H9 (cell line): ENCODE data around the gene ADISSP. TPM values are rescaled to one million over a fixed set of nuclear protein-coding genes. Genes with fewer than 3 reads are reported as not detected.
A peak's percentile ranks its signal among the peaks of the same experiment; 100 is the strongest.

Source experiments
- DNase-seq: peaks from one replicate; pipeline ENCODE4 v3.0.0-alpha.2; 2017
- H2AFZ ChIP-seq: one replicate; pipeline ENCODE4 v1.6.1; 2013; ENCODE audit warnings: mild to moderate bottlenecking, low read length, control low read depth, moderate library complexity
- H2AK5ac ChIP-seq: 2 replicates; pipeline ENCODE4 v1.6.1; 2013; ENCODE audit warnings: low read length, control low read depth, mixed read lengths; ENCODE audit not compliant: insufficient read length
- H2BK120ac ChIP-seq: one replicate; pipeline ENCODE4 v1.6.1; 2013; ENCODE audit warnings: low read depth, mild to moderate bottlenecking, low read length, control low read depth, inconsistent platforms; ENCODE audit not compliant: poor library complexity, severe bottlenecking
- H2BK12ac ChIP-seq: 2 replicates; pipeline ENCODE4 v1.6.1; 2013; ENCODE audit warnings: low read length, control low read depth, mixed read lengths, low read depth; ENCODE audit not compliant: insufficient read length
- H2BK15ac ChIP-seq: 2 replicates; pipeline ENCODE4 v1.6.1; 2013; ENCODE audit warnings: low read depth, low read length, control low read depth
- H2BK20ac ChIP-seq: one replicate; pipeline ENCODE4 v1.6.1; 2013; ENCODE audit warnings: low read depth, mild to moderate bottlenecking, low read length, control low read depth, inconsistent platforms; ENCODE audit not compliant: poor library complexity, severe bottlenecking
- H2BK5ac ChIP-seq: 2 replicates; pipeline ENCODE4 v1.6.1; 2013; ENCODE audit warnings: low read length, control low read depth, mixed read lengths; ENCODE audit not compliant: insufficient read length
- H3K14ac ChIP-seq: 2 replicates; pipeline ENCODE4 v1.6.1; 2013; ENCODE audit warnings: low read length, control low read depth; ENCODE audit not compliant: insufficient read depth
- H3K18ac ChIP-seq: 2 replicates; pipeline ENCODE4 v1.6.1; 2013; ENCODE audit warnings: low read depth, mild to moderate bottlenecking, mixed read lengths, low read length, control low read depth; ENCODE audit not compliant: insufficient read length
- H3K23ac ChIP-seq: 2 replicates; pipeline ENCODE4 v1.6.1; 2013; ENCODE audit warnings: low read length, control low read depth, mixed read lengths, low read depth; ENCODE audit not compliant: insufficient read length
- H3K23me2 ChIP-seq: 2 replicates; pipeline ENCODE4 v1.6.1; 2013; ENCODE audit warnings: low read depth, mild to moderate bottlenecking, mixed read lengths, low read length, control low read depth; ENCODE audit not compliant: insufficient read length, poor library complexity, severe bottlenecking
- H3K27ac ChIP-seq: 2 replicates; pipeline ENCODE4 v1.5.1; 2013; ENCODE audit warnings: low read length, control low read depth, mixed read lengths, low read depth; ENCODE audit not compliant: insufficient read length
- H3K27me3 ChIP-seq: 2 replicates; pipeline ENCODE4 v1.6.1; 2013; ENCODE audit warnings: low read length, control low read depth, inconsistent platforms; ENCODE audit not compliant: insufficient read depth
- H3K4ac ChIP-seq: 2 replicates; pipeline ENCODE4 v1.6.1; 2013; ENCODE audit warnings: low read depth, mild to moderate bottlenecking, control low read depth, inconsistent platforms, low read length, moderate library complexity
- H3K4me1 ChIP-seq: 2 replicates; pipeline ENCODE4 v1.6.1; 2013; ENCODE audit warnings: low read length, control low read depth, inconsistent platforms; ENCODE audit not compliant: insufficient read depth
- H3K4me2 ChIP-seq: 2 replicates; pipeline ENCODE4 v1.6.1; 2013; ENCODE audit warnings: low read length, control low read depth, mixed read lengths; ENCODE audit not compliant: insufficient read length, insufficient read depth
- H3K56ac ChIP-seq: 2 replicates; pipeline ENCODE4 v1.6.1; 2013; ENCODE audit warnings: low read depth, mild to moderate bottlenecking, mixed read lengths, low read length, control low read depth; ENCODE audit not compliant: insufficient read length
- H3K79me1 ChIP-seq: 2 replicates; pipeline ENCODE4 v1.6.1; 2013; ENCODE audit warnings: low read depth, mild to moderate bottlenecking, moderate library complexity, low read length, control low read depth, inconsistent platforms; ENCODE audit not compliant: insufficient read depth, poor library complexity, severe bottlenecking
- H3K79me2 ChIP-seq: 2 replicates; pipeline ENCODE4 v1.6.1; 2013; ENCODE audit warnings: low read length, control low read depth, inconsistent platforms; ENCODE audit not compliant: insufficient read depth
- H3K9ac ChIP-seq: 2 replicates; pipeline ENCODE4 v1.6.1; 2013; ENCODE audit warnings: low read length, control low read depth, mixed read lengths; ENCODE audit not compliant: insufficient read length; ENCODE audit errors: extremely low read depth
- H3K9me3 ChIP-seq: one replicate; pipeline ENCODE4 v1.6.1; 2013; ENCODE audit warnings: low read depth, low read length, inconsistent platforms; ENCODE audit not compliant: control insufficient read depth
- H3T11ph ChIP-seq: one replicate; pipeline ENCODE4 v1.6.1; 2013; ENCODE audit warnings: mild to moderate bottlenecking, low read length, control low read depth, inconsistent platforms
- H4K20me1 ChIP-seq: one replicate; pipeline ENCODE4 v1.6.1; 2013; ENCODE audit not compliant: control insufficient read depth, insufficient read length, insufficient read depth
- H4K5ac ChIP-seq: 2 replicates; pipeline ENCODE4 v1.6.1; 2013; ENCODE audit warnings: low read depth, mild to moderate bottlenecking, mixed read lengths, low read length, control low read depth; ENCODE audit not compliant: insufficient read length
- H4K8ac ChIP-seq: replicated peaks from 2 replicates; pipeline ENCODE4 v1.6.1; 2013; ENCODE audit warnings: low read length, control low read depth, mixed read lengths, low read depth; ENCODE audit not compliant: insufficient read length
- H4K91ac ChIP-seq: 2 replicates; pipeline ENCODE4 v1.6.1; 2013; ENCODE audit warnings: low read depth, mild to moderate bottlenecking, moderate library complexity, mixed read lengths, low read length, control low read depth; ENCODE audit not compliant: insufficient read length
- H3K27ac Mint-ChIP-seq, 3 experiments: 2 replicates in 2 of 3; 3 replicates in 1 of 3; pipeline ENCODE4 v1.8.0; 2020 to 2021; ENCODE audit warnings: mixed read lengths in 3 of 3, mild to moderate bottlenecking in 1 of 3, moderate library complexity in 1 of 3
- H3K27me3 Mint-ChIP-seq: 2 replicates; pipeline ENCODE4 v1.8.0; 2021; ENCODE audit warnings: low read depth, mild to moderate bottlenecking, moderate library complexity, mixed read lengths
- H3K36me3 Mint-ChIP-seq, 3 experiments: 2 replicates in 2 of 3; 3 replicates in 1 of 3; pipeline ENCODE4 v1.8.0; 2020 to 2021; ENCODE audit warnings: low read depth in 3 of 3, mixed read lengths in 3 of 3; ENCODE audit not compliant: insufficient read depth in 1 of 3
- H3K4me1 Mint-ChIP-seq, 2 experiments: 2 replicates each; pipeline ENCODE4 v1.8.0; 2020; ENCODE audit warnings: mixed read lengths in 2 of 2
- H3K4me3 Mint-ChIP-seq, 2 experiments: 2 replicates in 1 of 2; 3 replicates in 1 of 2; pipeline ENCODE4 v1.8.0; 2020 to 2021; ENCODE audit warnings: mild to moderate bottlenecking in 2 of 2, mixed read lengths in 2 of 2, moderate library complexity in 1 of 2
- H3K9me3 Mint-ChIP-seq, 2 experiments: 2 replicates in 1 of 2; 3 replicates in 1 of 2; pipeline ENCODE4 v1.8.0; 2020; ENCODE audit warnings: mild to moderate bottlenecking in 2 of 2, mixed read lengths in 2 of 2, moderate library complexity in 1 of 2
- WGBS: extraction: QIAGEN DNeasy Blood & Tissue Kit; methylation state at CpG from one replicate; pipeline ENCODE4 v1.1.7; 2013; ENCODE audit warnings: missing lambda C conversion rate, low lambda C conversion rate, mixed read lengths; ENCODE audit not compliant: insufficient read length; ENCODE audit errors: extremely low coverage; 5-methylcytosine and 5-hydroxymethylcytosine counted together
- total RNA-seq: library from RNA; stranded (reverse); gene quantifications from 2 replicates; pipeline ENCODE4 v1.2.1, GENCODE V29; 2021
- TF ChIP-seq, protein P1 (sequence below): fragments of 200-600 bp; sonication (generic); conservative IDR thresholded peaks from 3 replicates; pipeline ENCODE4 v1.8.0; 2021; ENCODE audit warnings: antibody characterized with exemption, mild to moderate bottlenecking

Gene ADISSP
- total RNA-seq, 1 experiment from 2014 or later, result 80.9 TPM

DNA sequence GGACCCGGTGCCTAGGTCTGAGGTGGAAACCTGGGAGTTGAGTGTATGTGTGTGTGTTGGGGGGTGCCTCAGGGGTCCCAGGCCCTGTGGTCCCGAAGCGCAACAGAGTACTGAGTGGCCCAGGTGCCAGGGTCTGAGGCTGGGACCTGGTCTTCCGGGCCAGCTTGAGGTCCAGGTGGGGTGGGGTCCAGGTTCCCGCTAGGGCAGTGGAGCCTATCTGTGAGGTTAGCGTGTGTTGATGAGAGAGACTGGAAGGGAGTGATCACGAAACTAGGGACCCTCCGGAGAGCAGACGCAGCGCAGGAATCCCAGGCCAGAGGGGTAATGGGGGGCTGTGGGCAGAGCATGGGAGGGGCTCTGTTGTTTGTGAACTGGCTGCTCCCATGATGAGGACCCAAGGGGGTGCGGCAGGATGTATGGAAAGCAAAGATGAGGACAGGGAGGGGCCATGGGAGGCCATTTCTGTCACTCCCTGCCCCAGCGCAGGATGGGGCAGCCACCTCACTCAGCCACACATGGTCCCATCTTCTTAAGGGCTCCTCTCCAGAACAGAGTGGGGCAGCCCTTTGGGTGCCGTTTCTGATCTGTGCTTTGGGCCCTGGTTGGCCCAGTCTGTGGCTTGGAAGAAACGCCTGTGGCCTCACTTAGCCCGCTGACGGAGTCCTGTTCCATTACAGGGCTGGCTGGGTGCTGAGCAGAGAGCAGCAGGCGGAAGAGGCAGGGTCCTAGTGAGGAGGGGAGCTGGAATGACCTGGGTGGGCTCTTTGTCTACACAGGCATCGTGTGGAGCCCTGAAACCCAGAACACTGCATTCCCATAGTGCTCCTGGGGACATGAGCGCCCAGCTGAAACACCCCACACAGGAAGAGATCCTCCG lies 34.2 kb downstream of the ADISSP start:
- H3K9me3 ChIP-seq, result no peaks in the 10 kb centered on the region
- no peak overlapping the region for H3K18ac ChIP-seq
- Mint-ChIP-seq H3K4me1 (peaks cover 5 to 22% of the 10 kb centered on the region in 2 experiments), H3K9me3 (no peaks in the 10 kb centered on the region), H3K36me3 (no peaks in the 10 kb centered on the region), H3K27ac (peak overlapping the region in 1 of 3 experiments; percentile 7; a peak in 1 of 7 replicates), H3K27me3 (peaks cover 51% of the 10 kb centered on the region), H3K4me3 (peak overlapping the region; percentile 35 to 72; a peak in 4 of 5 replicates)
- no peak overlapping the region for H4K8ac ChIP-seq
- no peak overlapping the region for H2AFZ ChIP-seq
- H2BK15ac ChIP-seq, result no peak overlapping the region
- H4K5ac ChIP-seq, result no peak overlapping the region
- TF ChIP-seq, protein P1, sequence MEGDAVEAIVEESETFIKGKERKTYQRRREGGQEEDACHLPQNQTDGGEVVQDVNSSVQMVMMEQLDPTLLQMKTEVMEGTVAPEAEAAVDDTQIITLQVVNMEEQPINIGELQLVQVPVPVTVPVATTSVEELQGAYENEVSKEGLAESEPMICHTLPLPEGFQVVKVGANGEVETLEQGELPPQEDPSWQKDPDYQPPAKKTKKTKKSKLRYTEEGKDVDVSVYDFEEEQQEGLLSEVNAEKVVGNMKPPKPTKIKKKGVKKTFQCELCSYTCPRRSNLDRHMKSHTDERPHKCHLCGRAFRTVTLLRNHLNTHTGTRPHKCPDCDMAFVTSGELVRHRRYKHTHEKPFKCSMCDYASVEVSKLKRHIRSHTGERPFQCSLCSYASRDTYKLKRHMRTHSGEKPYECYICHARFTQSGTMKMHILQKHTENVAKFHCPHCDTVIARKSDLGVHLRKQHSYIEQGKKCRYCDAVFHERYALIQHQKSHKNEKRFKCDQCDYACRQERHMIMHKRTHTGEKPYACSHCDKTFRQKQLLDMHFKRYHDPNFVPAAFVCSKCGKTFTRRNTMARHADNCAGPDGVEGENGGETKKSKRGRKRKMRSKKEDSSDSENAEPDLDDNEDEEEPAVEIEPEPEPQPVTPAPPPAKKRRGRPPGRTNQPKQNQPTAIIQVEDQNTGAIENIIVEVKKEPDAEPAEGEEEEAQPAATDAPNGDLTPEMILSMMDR, result no peak
- no peak overlapping the region for H2BK12ac ChIP-seq
- H3K56ac ChIP-seq, result no peak overlapping the region
- no peak overlapping the region for H3K23ac ChIP-seq
- H3K14ac ChIP-seq, result no peak overlapping the region
- no peak overlapping the region for H2BK20ac ChIP-seq
- peak overlapping the region; percentile 15 for H3K4me2 ChIP-seq
- H3K4ac ChIP-seq, result no peak overlapping the region
- H2AK5ac ChIP-seq, result no peak overlapping the region
- H4K91ac ChIP-seq, result no peak overlapping the region
- no CpG with 5 or more reads among the region's 20 CpGs for WGBS
- H4K20me1 ChIP-seq, result no peaks in the 10 kb centered on the region
- H3K23me2 ChIP-seq, result no peaks in the 10 kb centered on the region
- no peaks in the 10 kb centered on the region; the same call in 1 of the 2 replicates for H3K27me3 ChIP-seq
- H3K27ac ChIP-seq, result no peak overlapping the region
- H3K79me2 ChIP-seq, result no peaks in the 10 kb centered on the region
- no peaks in the 10 kb centered on the region for H3K4me1 ChIP-seq
- no peak overlapping the region for H3T11ph ChIP-seq
- H3K79me1 ChIP-seq, result no peaks in the 10 kb centered on the region
- H2BK120ac ChIP-seq, result no peak overlapping the region
- no peak overlapping the region for H3K9ac ChIP-seq
- no peak overlapping the region for H2BK5ac ChIP-seq
- no peak for DNase-seq
